Neural progenitor cell (in vitro differentiated cells): ENCODE results near the gene CDCA5. TPM values are rescaled to one million over a fixed set of nuclear protein-coding genes. Genes with fewer than 3 reads are reported as not detected.

Experiments used
- DNase-seq: peaks from one replicate; pipeline ENCODE4 v3.0.0-alpha.2; 2016; ENCODE audit warnings: low spot score
- H2AFZ ChIP-seq: fragments of 200-600 bp; sonication (generic); replicated peaks from 2 replicates; pipeline ENCODE4 v1.6.1; 2016; ENCODE audit warnings: antibody characterized with exemption
- H3F3A ChIP-seq: fragments of 200-600 bp; sonication (generic); 2 replicates; pipeline ENCODE4 v1.6.1; 2016; ENCODE audit warnings: antibody characterized with exemption, low read depth
- H3K27ac ChIP-seq: fragments of 200-600 bp; sonication (generic); 2 replicates; pipeline ENCODE4 v1.5.1; 2016; ENCODE audit warnings: mild to moderate bottlenecking
- H3K27me3 ChIP-seq: fragments of 200-600 bp; sonication (generic); 2 replicates; pipeline ENCODE4 v1.6.1; 2016; ENCODE audit warnings: mild to moderate bottlenecking, moderate library complexity
- H3K36me3 ChIP-seq: fragments of 200-600 bp; sonication (generic); 2 replicates; pipeline ENCODE4 v1.5.1; 2016
- H3K4me1 ChIP-seq: fragments of 200-600 bp; sonication (generic); 2 replicates; pipeline ENCODE4 v1.6.1; 2016; ENCODE audit warnings: mixed run types
- H3K4me2 ChIP-seq: fragments of 200-600 bp; sonication (generic); 2 replicates; pipeline ENCODE4 v1.6.1; 2016
- H3K4me3 ChIP-seq: fragments of 200-600 bp; sonication (generic); 2 replicates; pipeline ENCODE4 v1.5.1; 2016
- H3K79me2 ChIP-seq: fragments of 200-600 bp; sonication (generic); 2 replicates; pipeline ENCODE4 v1.6.1; 2016; ENCODE audit warnings: low read depth
- H3K9ac ChIP-seq: fragments of 200-600 bp; sonication (generic); 2 replicates; pipeline ENCODE4 v1.6.1; 2016
- H3K9me3 ChIP-seq: fragments of 200-600 bp; sonication (generic); 2 replicates; pipeline ENCODE4 v1.5.1; 2016; ENCODE audit warnings: low read depth
- H4K20me1 ChIP-seq: fragments of 200-600 bp; sonication (generic); 2 replicates; pipeline ENCODE4 v1.6.1; 2016; ENCODE audit warnings: low read depth
- H3K27ac Mint-ChIP-seq: 3 replicates; pipeline ENCODE4 v1.8.0; 2021; ENCODE audit warnings: mixed read lengths
- H3K27me3 Mint-ChIP-seq: 2 replicates; pipeline ENCODE4 v1.8.0; 2022; ENCODE audit warnings: low read depth, mild to moderate bottlenecking, inconsistent platforms, moderate library complexity, mixed read lengths; ENCODE audit not compliant: insufficient read depth
- H3K36me3 Mint-ChIP-seq: 3 replicates; pipeline ENCODE4 v1.8.0; 2021; ENCODE audit warnings: mixed read lengths
- H3K4me1 Mint-ChIP-seq: 3 replicates; pipeline ENCODE4 v1.8.0; 2021; ENCODE audit warnings: mixed read lengths
- H3K4me3 Mint-ChIP-seq: 3 replicates; pipeline ENCODE4 v1.8.0; 2021; ENCODE audit warnings: mild to moderate bottlenecking, moderate library complexity, mixed read lengths
- H3K9me3 Mint-ChIP-seq: 3 replicates; pipeline ENCODE4 v1.8.0; 2020; ENCODE audit warnings: mixed read lengths
- CTCF ChIP-seq: fragments of 200-600 bp; sonication (generic); IDR thresholded peaks from 2 replicates; pipeline ENCODE4 v1.5.1; 2017; ENCODE audit warnings: antibody characterized with exemption, mild to moderate bottlenecking
- EZH2 ChIP-seq: fragments of 200-600 bp; sonication (generic); IDR thresholded peaks from 2 replicates; pipeline ENCODE4 v1.6.1; 2017; ENCODE audit warnings: antibody characterized with exemption, mild to moderate bottlenecking, moderate library complexity
- EZH2phosphoT487 ChIP-seq: fragments of 200-600 bp; sonication (generic); IDR thresholded peaks from 2 replicates; pipeline ENCODE4 v1.6.1; 2017; ENCODE audit warnings: antibody characterized with exemption
- total RNA-seq: library from RNA; depleted of rRNA; stranded (reverse); fragments of >200 nt; gene quantifications from 2 replicates; pipeline ENCODE4 v1.2.3, GENCODE V29; 2015; ENCODE audit warnings: low replicate concordance

The CDCA5 gene
- total RNA-seq, 1 donor from 2014 or later, result 46.7 TPM

DNA sequence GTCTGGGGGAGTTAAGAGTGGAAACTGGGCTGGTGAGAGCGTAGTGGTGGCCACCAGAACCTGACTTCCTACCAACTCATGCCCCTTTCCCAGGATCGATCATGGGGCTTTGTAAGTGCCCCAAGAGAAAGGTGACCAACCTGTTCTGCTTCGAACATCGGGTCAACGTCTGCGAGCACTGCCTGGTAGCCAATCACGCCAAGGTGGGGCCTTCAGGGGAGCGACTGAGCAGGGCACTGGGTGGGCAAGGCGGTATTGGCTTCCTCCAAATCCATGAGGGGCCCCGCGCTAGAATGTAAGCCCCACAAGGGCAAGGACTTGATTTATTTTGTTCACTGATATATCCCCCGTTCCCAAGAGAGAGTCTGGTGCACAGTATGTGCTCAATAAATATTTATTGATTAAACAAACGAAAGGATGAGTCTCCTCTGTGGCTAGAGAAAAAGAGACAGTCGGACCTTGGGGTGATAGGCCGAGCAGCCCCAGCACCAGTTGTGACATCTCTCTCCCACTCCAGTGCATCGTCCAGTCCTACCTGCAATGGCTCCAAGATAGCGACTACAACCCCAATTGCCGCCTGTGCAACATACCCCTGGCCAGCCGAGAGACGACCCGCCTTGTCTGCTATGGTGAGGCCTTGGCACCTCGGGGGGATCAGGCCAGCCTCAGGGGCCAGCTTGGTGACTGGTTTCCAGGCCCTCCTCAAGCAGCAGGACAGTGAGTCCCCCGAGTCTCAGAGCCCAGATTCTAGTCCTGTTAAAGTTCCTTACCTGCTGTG is 947 bp upstream of the CDCA5 start:
- peaks cover 48% of the 10 kb centered on the region for H3K79me2 ChIP-seq

DNA sequence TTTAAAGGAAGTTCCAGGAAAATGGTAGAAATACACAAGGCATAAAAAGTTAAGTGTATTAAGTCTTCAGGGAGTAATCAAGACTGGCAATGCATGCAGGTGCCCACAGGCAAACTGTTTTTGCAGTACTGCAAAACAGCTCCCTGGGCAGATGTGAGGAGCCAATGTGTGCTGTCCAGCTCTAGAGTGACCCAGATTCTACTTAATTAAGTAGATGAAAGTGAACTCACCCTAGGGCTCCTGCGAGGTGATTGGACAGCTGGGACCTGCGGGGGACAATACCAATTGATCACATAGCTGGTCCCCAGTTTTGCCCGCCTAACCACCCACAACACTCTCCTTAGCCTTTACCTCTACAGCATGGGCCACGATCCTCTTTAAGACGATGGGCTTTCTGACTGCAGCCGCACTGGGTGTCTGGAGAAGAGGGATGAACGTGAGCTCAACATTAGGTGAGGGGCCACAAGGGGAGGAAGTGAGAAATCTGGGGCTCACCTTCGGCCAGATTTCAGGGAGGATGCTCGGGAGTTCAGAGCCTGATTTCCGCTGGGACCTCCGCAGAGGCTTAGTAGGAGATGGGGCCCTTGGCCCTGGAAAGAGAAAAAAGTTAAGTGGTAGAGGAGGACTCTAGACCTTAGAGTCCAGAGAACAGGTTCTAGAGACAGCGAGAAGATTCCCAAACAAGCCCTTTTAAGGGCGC is 556 bp downstream of the CDCA5 start:
- Histone ChIP-seq H3K79me2 (peaks cover 57% of the 10 kb centered on the region), H3K9ac (peak overlapping the region; percentile 90), H2AFZ (peak overlapping the region; percentile 83), H3K9me3 (no peaks in the 10 kb centered on the region), H3K4me2 (peak overlapping the region; percentile 96), H4K20me1 (peaks cover 7% of the 10 kb centered on the region), H3K36me3 (peaks cover 5% of the 10 kb centered on the region), H3F3A (peaks cover 21% of the 10 kb centered on the region), H3K4me3 (peak overlapping the region; percentile 91), H3K4me1 (peaks cover 14% of the 10 kb centered on the region), H3K27ac (no peak overlapping the region), H3K27me3 (no peaks in the 10 kb centered on the region)
- Mint-ChIP-seq H3K4me3 (peak overlapping the region; percentile 98), H3K9me3 (no peaks in the 10 kb centered on the region), H3K27ac (peak overlapping the region; percentile 96), H3K27me3 (peaks cover 4% of the 10 kb centered on the region), H3K4me1 (peaks cover 27% of the 10 kb centered on the region), H3K36me3 (peaks cover 20% of the 10 kb centered on the region)
- TF ChIP-seq EZH2, result no peak
- no peak for TF ChIP-seq EZH2phosphoT487
- no peak for TF ChIP-seq CTCF
- DNase-seq, result peak; percentile 18

More for the DNA sequence above, 947 bp upstream of the CDCA5 start:
- H3K27ac ChIP-seq, result peak overlapping the region; percentile 93
- peaks cover 9% of the 10 kb centered on the region for H3K27me3 Mint-ChIP-seq
- peak overlapping the region; percentile 90 for H3K9ac ChIP-seq
- peak overlapping the region; percentile 96 for H3K27ac Mint-ChIP-seq
- peaks cover 14% of the 10 kb centered on the region for H3F3A ChIP-seq
- H3K36me3 ChIP-seq, result peaks cover 5% of the 10 kb centered on the region
- peaks cover 23% of the 10 kb centered on the region for H3K4me1 Mint-ChIP-seq
- H4K20me1 ChIP-seq, result no peaks in the 10 kb centered on the region
- DNase-seq, result no peak
- H3K27me3 ChIP-seq, result no peaks in the 10 kb centered on the region
- H3K9me3 ChIP-seq, result no peaks in the 10 kb centered on the region
- H3K4me3 ChIP-seq, result peak overlapping the region; percentile 91
- TF ChIP-seq EZH2phosphoT487 (no peak), EZH2 (no peak)
- H3K4me3 Mint-ChIP-seq, result peak overlapping the region; percentile 98
- no peaks in the 10 kb centered on the region for H3K9me3 Mint-ChIP-seq
- H3K4me2 ChIP-seq, result peak overlapping the region; percentile 96
- H2AFZ ChIP-seq, result peak overlapping the region; percentile 83
- H3K4me1 ChIP-seq, result peaks cover 14% of the 10 kb centered on the region
- peaks cover 14% of the 10 kb centered on the region for H3K36me3 Mint-ChIP-seq

- no peak overlapping the region for H3K27ac Mint-ChIP-seq
These were observed 5.0 kb downstream of the CDCA5 start for GRCh38 chr11:65078786-65079342.

More at GRCh38 chr11:65078786-65079342, 5.0 kb downstream of the CDCA5 start:
- Histone ChIP-seq H3K79me2 (peaks cover 59% of the 10 kb centered on the region), H3K4me1 (peaks cover 8% of the 10 kb centered on the region), H3K27me3 (no peaks in the 10 kb centered on the region), H3K4me2 (no peak overlapping the region), H3K4me3 (no peak overlapping the region), H3F3A (peaks cover 17% of the 10 kb centered on the region), H2AFZ (no peak overlapping the region), H3K36me3 (peaks cover 5% of the 10 kb centered on the region), H3K9me3 (no peaks in the 10 kb centered on the region), H4K20me1 (peaks cover 16% of the 10 kb centered on the region), H3K9ac (no peak overlapping the region), H3K27ac (no peak overlapping the region)
- peaks cover 23% of the 10 kb centered on the region for H3K4me1 Mint-ChIP-seq
- H3K9me3 Mint-ChIP-seq, result no peaks in the 10 kb centered on the region
- peaks cover 36% of the 10 kb centered on the region for H3K36me3 Mint-ChIP-seq
- peaks cover 2% of the 10 kb centered on the region for H3K27me3 Mint-ChIP-seq
- no peak overlapping the region for H3K4me3 Mint-ChIP-seq
- DNase-seq, result no peak
- TF ChIP-seq EZH2phosphoT487 (no peak), EZH2 (no peak), CTCF (no peak)
